Mucosa of gallbladder (tissue), 1 donor: ENCODE results near the gene LAT. TPM values are rescaled to one million over a fixed set of nuclear protein-coding genes. Genes with fewer than 3 reads are reported as not detected.
"Not testable (repeated sequence)": the region's sequence is repeated elsewhere in the genome, so short reads cannot be mapped to it uniquely, and the experiment has no call there.

Experiments used
- DNase-seq: peaks from one replicate; pipeline ENCODE4 v3.0.0-alpha.2; 2020; ENCODE audit warnings: low spot score
- total RNA-seq: library from RNA; stranded (reverse); gene quantifications from one replicate; pipeline ENCODE4 v1.2.1, GENCODE V29; 2021
- donor health status: DM: no; HTN: no; CAD: no.

The LAT gene
- total RNA-seq = 14.3 TPM

- no peak for DNase-seq
These were observed at the start of gene LAT for GRCh38 chr16:28984619-28985135. LAT (plus strand) TSS chr16:28985052; CDS start chr16:28985418, 366 bp downstream.

- DNase-seq = no peak
These were observed 49.5 kb upstream of the LAT start for GRCh38 chr16:28935346-28935745.

- peak; percentile 88 for DNase-seq
These were observed 48.7 kb upstream of the LAT start for GRCh38 chr16:28935924-28936783.

GRCh38 chr16:28936784-28937155 lies 48.1 kb upstream of the LAT start:
- no peak for DNase-seq

GRCh38 chr16:28937222-28937876 lies 47.5 kb upstream of the LAT start:
- no peak for DNase-seq

- no peak for DNase-seq
These were observed 46.1 kb upstream of the LAT start for GRCh38 chr16:28938721-28939120.

- DNase-seq = not testable (repeated sequence)
These were observed 45.0 kb upstream of the LAT start for GRCh38 chr16:28939825-28940224.

- DNase-seq = no peak
These were observed 41.6 kb upstream of the LAT start for GRCh38 chr16:28943281-28943680.

- no peak for DNase-seq
These were observed 38.2 kb upstream of the LAT start for GRCh38 chr16:28946681-28947080.

GRCh38 chr16:28950648-28951409 lies 34.0 kb upstream of the LAT start, which contains the start of gene NFATC2IP:
NFATC2IP (plus strand) TSS chr16:28950937; CDS start chr16:28951012, 75 bp downstream.
- DNase-seq = peak; percentile 100

- no peak for DNase-seq
These were observed 33.4 kb upstream of the LAT start for GRCh38 chr16:28951410-28951943.

GRCh38 chr16:28958216-28958615 lies 26.6 kb upstream of the LAT start:
- DNase-seq = no peak

- DNase-seq = no peak
These were observed 26.0 kb upstream of the LAT start for GRCh38 chr16:28958836-28959235.

GRCh38 chr16:28964072-28964471 lies 20.8 kb upstream of the LAT start:
- DNase-seq = no peak

GRCh38 chr16:28964496-28964895 lies 20.4 kb upstream of the LAT start:
- DNase-seq = no peak

- DNase-seq = no peak
These were observed 17.7 kb upstream of the LAT start for GRCh38 chr16:28967156-28967555.

- DNase-seq = not testable (repeated sequence)
These were observed 15.2 kb upstream of the LAT start for GRCh38 chr16:28969696-28970095.

GRCh38 chr16:28974007-28974436 lies 10.8 kb upstream of the LAT start:
- DNase-seq = peak; percentile 37

- peak; percentile 98 for DNase-seq
These were observed 10.3 kb upstream of the LAT start, which contains the start of gene SPNS1 for GRCh38 chr16:28974437-28975157. SPNS1 (plus strand) TSS chr16:28974778; CDS start chr16:28975152, 374 bp downstream.

- no peak for DNase-seq
These were observed 9.7 kb upstream of the LAT start for GRCh38 chr16:28975158-28975599.
